ENCODE results near the gene KIF21B.

KIF21B gene

DNA sequence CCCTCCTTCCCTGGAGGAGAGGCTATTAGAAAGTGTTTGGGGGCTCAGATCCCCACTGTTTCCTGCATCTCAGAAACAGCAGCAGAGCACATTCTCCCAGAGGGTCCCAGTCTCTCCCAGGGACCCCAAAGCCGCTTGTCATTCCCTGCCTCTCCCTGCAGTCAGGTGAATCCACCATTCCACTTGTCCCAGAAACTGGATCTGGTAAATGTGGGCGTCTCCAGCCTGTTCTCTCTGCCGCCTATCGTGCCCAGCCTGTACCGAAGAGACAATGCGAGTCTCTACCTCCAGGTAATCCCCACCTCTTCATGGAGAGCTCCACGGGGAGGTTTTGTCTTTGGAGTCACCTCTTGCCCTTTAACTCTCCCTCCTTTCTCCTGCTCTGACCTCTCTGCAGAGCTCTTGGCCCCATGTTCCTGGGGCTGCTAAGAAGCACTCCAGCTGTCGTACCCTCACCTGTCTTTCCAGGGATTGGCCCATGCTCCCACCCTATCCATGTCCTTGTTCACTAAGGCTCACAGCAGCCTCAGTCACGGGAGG, 101.9 kb downstream of the KIF21B start:
- Histone ChIP-seq H3K27me3 (ENCODE audit: control insufficient read depth, insufficient read depth, low read length) (no peaks in the 10 kb centered on the region), H3K4me3 (ENCODE audit: low read length) (no peak overlapping the region), H3K4me1 (ENCODE audit: control insufficient read depth, low read depth, low read length) (peaks cover 4% of the 10 kb centered on the region)

More for the DNA sequence above, 101.9 kb downstream of the KIF21B start:
- no peak overlapping the region for H3K9ac ChIP-seq (ENCODE audit: low read length)
- H3K27ac ChIP-seq (ENCODE audit: low read length), result no peak overlapping the region
- H3K36me3 ChIP-seq (ENCODE audit: control insufficient read depth, low read depth, low read length), result no peaks in the 10 kb centered on the region
- H3K9me3 ChIP-seq (ENCODE audit: control insufficient read depth, low read depth, low read length), result no peaks in the 10 kb centered on the region
